ENCODE data around the gene BMP7.
"Not testable (repeated sequence)": the region's sequence is repeated elsewhere in the genome, so short reads cannot be mapped to it uniquely, and the experiment has no call there.

BMP7 gene

DNA sequence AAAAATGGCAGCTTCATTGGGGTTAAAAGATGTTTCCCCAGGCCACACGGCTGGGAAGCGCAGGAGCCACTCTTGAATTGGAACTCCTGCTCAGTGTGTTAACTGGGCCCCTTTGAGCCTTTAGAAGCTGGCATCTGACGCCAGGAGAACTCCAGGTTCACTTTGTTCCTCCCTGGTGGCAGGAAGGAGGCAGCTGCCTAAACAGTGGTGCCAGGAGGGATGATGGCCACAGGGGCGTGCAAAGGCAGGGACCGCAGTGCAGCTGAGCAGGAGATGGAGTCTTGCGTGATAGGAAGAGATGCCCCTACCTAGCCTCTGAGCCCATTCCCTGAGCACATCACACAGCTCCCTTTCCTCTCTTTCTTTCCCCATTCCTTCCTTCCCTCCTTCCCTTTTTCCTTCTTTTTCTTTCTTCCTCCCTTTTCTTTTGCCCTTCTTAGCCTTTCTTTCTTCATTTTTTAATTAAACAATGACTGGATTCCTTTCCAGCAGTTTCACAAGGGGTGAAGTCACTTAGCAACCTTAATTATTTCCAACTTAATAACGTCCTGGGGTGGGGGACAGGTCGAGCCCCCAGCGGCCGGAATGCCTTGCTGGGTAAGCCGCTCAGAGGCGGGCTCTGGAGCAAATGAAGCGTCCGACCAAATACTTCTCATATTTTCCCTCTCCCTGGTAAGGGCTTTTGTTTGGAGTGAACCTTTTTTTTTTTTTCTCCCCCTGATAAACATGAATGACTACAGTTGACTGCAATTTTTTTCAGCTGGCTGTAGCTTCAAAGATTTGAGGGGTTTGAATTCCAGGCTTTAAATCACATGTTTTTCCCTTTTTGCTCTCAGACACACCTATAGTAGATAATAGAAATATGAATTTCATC lies 20.8 kb upstream of the BMP7 start:
- no peak for DNase-seq

DNA sequence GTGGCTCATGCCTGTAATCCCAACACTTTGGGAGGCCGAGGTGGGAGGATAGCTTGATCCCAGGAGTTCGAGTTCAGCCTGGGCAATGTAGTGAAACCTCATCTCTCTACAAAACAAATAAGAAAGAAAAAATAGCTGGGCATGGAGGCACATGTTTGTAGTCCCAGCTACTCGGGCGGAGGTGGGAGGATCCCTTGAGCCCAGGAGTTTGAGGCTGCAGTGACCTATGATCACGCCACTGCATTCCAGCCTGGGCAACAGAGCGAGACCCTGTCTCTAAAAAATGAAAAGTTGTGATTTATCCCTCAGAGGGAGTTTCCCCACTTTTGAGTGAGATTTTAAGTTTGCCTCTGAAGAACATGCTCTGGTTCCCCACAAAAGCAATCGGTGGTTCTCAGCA lies 17.4 kb upstream of the BMP7 start:
- DNase-seq, result no peak

DNA sequence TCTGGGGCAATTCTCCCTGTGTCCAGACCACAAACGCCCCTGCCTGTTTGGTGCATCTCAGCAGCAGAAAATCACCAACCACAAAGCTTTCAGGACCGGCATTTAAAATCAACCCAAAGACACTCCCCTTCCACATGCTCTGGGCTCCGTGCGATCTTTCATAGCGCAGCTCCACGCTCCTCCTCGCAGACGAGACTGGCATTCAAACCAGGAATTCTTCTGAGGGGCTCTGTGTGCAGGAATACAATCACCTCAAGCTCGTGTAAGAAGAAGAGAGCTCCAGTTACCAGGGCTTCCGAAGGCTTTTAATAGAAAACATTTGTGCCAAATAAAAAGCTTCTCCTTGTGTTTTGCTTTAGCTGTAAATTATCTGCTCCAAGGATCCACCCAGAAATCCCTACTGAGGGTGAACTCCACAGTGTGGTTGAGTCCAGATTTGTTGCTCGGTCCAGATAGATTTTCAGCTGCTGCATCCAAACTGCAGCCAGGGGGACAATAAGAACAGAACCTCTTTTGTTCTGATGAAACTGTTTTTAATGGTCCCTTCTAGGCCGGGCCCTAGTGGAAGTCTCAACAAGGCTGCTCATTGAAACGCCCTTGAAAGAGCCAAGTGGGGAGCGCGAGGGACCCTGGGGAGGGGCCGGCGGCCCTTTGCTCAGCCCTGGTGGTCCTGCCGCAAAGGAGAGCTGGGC lies 16.4 kb upstream of the BMP7 start:
- DNase-seq, result no peak

DNA sequence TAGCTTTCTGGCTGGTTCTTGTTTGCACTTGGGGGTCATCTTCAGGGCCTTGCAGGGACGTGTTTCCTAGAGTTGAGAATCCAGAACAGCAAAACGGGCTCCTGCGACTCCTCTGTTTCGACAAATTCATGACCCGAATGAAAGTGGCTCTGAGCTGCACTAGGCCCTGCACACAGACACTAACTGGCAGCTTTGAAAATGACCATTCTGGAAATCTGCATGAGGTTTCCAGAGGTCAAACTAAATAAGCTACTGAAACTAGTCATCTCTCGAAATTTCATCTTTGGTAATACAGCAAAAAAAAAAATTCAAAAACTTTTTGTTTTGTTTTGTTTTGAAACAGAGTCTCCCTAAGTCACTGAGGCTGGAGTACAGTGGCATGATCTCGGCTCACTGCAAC lies 15.5 kb upstream of the BMP7 start:
- DNase-seq, result no peak

DNA sequence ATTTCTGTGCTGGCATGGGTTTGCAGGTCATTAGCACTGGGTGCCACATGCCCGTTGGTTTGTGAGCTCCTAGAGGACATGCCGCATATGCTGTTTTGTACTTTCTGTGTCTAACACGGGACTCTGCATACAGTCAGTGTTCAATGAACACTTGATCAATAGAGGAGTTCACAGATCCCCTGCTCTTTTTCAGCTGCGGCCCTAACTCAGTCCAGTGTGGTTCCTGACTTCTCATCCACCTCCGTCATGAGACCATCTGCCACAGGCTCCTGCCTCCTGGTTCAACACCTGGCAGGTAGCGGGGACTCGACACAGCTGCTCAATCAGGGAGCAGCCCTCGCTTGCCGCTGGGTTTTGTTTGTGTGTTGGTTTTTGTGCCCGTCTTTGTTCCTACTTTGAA lies 13.8 kb upstream of the BMP7 start:
- DNase-seq, result no peak

DNA sequence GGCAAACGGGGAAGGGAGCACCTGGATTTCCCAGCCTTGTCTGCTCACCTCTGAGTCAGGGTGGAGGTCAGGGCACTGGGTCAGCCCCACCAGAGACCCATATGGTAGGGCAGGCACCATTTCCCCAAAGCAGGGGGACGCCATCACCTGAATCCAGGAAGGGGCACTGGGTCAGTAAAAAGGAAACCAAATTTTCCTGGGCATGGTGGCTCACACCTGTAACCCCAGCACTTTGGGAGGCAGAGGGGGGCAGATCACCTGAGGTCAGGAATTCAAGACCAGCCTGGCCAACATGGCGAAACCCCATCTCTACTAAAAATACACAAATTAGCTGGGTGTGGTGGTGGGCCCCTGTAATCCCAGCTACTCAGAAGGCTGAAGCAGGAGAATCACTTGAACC lies 13.1 kb upstream of the BMP7 start:
- not testable (repeated sequence) for DNase-seq

DNA sequence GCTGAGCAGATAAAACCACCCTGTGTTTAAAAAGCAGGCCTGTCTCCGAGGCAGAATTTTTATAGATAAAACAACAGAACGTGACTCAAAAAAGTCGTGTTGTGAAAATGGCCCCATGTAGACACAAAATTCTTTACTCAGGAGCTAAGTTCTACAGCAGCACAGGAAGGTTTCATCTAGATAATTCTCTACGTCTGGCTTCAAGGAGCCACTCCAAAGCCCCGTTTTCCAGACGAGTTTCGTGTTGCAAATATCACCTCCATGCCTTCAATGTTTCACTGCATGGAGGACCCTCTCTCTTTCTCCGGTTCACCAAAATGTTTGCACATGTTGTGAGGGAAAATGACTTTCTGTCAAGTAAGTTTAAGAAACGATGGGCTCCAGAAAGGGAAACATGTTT lies 12.0 kb upstream of the BMP7 start:
- DNase-seq, result no peak

DNA sequence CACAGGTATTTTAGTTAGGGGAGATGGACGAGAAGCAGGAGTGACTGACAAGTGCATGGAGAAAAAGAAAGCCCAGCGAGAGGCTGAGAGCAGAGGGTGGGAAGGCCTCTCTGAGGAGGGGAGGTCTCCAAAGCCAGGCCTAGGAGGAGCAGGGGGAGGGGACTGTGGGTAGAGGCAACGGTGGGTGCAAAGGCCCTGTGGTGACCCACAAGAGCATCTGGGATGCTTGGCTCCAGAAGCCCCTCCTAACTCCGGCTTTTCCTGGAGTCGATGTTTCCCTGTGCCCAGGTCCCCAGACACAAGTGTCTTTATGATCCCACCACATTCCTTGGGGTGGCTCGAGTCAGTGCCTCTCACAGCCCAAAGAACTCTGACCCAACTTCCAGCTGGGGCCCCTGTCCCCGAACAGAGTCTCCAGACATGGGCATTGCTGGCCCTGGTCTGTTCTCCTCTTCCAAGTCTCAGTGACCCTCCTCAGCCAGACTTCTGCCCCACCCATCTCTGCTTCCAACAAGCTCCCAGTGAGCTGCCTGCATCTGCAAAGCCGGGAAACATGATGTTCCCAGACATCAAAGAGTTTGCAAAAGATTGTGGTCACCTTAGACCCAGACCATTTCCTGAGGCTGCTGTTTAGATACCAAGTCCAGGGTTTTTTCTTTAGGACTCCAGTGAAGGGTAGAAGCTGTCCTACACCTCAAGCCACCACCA lies 11.1 kb upstream of the BMP7 start:
- no peak for DNase-seq

DNA sequence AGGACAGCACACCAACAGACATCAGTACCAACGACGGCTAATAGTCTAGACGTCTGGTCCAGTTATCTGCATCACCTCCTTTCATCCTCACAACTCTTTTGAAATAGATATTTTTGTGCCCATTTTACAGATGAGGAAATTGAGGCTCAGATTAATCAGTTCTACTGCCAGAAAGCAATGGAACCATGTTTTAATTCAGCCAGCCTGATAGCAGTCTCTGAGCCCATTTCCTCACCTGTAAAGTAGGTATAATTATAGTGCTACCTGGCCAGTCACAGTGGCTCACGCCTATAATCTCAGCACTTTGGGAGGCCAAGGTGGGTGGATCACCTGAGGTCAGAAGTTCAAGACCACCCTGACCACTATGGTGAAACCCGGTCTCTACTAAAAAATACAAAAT lies 9.8 kb upstream of the BMP7 start:
- DNase-seq, result no peak

DNA sequence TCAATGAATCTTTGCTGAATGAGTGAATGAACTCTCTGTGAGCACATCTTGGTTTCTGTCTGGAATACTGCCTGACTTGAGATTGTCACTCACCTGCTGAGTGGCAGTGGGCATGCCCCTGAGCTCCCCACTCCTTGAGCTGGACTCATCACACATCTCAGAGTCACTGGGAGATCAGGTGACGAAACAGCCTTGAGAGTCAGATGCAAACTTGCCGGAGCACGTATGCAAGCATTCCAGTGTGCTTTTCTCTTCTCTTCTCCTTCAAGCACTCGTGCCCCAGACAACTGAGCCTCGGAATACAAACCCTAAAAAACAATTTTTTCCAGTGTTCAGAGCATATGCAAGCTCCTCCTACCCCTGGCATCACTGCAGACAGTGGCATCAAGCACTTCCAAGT lies 9.4 kb upstream of the BMP7 start:
- DNase-seq, result no peak

DNA sequence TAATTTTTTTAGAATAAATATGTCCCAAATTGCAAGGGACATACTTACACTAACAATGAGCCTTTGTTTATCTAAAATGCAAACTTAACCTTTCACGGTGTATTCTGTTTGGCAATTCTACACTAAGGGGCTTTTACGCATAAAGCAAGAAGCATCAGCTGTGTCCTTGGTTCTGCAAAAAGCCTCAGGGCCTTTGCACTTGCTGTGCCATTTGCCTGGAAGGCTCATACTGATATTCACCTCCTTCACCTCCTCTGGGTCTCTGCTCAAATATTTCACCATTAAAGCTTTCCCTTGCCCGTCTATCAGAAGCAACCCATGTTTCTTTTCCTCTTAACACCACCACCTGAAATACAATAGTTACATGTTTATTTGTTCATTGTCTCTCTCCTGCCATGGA lies 8.9 kb upstream of the BMP7 start:
- DNase-seq, result no peak

DNA sequence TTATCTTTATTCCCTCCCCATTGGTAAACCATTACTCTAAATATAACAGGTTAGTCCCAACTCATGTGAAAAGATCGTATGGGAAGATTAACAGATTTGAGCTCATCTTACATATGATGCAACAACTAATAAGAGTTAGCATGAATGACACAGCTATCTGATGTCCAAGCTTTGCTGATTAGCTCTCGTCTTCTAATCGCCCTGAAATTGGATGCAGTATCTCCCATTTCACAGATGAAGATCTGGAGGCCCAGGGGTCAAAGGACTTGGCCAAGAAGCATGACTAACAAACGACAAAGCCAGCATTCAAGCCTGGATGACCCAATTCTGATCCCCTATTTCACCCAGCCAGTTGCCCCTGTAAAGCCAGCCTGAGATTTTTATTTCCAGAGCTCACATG lies 8.4 kb upstream of the BMP7 start:
- no peak for DNase-seq

DNA sequence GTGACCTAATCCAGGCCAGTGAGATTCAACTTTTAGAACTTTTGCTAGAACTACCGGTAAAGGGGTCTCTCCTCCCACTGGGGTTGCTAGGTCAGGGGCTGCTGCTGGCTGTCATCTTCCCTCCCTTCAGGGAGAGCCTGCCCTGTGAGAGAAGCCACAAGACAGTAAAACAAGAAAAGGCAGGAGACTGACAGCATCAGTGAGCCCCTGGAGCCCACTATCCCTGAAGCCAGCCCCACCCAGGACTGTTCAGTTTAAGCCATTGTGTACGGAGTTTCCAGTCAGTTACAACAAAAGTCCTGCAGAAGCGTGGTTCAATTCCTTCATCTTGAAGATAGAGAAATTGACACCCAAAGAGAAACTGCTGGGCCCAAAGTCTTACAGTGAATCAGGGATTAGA lies 7.9 kb upstream of the BMP7 start:
- no peak for DNase-seq

DNA sequence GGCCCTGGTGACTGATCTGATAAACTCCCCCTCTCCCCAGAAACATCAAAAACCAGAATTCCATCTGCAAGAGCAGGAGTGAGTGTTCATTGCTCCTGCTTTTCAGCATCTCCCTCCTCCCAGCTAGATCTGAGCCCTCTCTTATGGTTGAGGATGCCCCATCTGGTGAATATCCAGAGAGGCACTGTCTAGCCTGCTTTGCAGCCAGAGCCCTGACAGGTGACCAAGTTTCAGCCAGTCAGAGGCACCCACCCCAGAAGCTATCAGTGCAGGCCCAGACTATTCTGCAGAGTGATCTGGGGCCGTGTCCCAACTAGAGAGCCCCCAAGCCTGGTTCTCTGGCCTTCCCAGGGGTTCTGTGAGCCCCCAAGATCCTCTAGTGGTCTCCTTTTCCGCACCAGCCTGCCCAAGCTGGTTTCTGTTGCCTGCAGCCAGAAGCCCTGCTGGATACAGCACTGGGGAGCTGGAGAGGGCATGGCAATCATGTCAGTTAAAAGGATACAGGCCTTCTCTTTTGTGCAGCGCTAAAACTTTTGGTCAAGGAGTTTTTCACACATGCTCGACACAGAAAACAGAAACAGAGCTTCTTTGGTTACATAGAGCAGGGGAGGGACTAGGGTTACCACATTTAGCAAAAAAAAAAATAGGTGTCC lies 6.6 kb upstream of the BMP7 start:
- DNase-seq, result no peak

DNA sequence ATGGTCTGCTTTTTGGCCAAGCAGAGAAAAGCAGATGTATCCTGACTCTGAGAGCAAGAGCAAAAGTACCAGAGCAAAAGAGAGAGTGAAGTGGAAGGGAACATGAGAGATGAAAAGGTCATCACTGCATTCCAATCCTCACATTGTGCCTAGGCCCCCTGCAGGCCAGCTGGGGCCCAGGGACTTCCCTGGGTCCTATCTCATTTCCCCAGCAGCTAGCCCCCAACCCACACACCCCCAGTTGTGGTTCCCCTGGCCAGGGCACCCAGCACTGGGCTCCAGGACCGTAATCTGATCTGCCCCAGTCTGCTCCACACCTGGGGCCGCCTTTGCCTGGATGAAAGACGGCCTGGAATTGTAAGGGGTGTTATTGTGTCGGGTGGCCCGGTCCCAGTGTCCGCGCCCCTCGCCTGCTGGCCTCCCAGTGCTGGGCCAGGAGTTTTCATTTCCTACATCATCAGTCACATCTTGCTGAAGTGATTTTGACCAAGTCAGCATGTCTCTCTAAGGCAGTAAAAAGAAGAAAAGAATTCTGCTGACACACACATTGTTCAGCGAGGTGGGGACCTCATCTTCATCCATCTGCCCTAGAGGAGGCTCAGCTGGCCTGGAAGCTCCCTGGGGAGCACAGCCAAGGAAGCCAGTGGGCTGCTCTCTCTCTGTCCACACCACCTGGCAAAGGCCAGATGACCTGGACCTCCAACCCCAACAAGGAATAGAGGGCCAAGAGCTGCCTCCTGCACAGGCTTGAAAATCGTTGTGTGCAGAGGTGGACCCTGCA lies 4.0 kb upstream of the BMP7 start:
- no peak for DNase-seq

DNA sequence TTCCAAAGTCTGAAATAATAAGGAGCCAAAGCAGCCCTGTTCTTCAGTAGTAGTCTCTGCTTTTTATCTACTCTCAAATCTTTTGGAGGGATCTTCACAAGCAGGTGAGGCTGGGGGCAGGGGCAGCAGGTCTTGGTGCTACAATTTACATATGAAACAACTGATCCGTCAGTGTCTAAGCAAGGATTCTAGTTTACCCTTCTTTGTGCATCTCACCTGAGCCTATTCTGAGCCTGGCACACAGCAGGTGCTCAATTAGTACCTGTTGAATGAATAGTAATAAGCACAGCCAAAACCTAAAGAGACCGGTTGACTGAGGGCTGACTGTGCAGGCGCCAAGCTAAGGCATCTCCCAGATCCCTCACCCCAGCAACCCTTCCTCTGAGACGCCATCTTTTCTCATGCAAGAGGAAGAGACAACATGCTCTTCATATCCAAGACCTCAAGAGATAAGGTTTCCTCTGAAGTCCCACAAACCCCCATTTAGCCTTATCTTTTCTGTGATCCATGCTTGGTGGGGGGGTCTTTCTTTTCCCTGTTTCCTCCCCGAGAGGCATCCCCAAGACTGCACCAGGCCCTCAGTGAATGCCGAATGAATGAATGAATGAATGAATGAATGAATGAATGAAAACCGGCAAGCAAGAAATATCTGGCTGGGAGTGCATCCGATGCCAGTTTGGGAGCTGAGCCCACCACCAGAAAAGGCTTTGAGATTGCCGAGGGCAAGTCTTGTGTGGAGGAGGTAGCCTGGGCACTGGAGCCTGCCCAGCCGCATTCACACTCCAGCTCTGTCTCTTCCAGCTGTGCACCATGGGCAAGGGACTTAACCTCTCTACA lies 2.9 kb upstream of the BMP7 start:
- DNase-seq, result no peak

DNA sequence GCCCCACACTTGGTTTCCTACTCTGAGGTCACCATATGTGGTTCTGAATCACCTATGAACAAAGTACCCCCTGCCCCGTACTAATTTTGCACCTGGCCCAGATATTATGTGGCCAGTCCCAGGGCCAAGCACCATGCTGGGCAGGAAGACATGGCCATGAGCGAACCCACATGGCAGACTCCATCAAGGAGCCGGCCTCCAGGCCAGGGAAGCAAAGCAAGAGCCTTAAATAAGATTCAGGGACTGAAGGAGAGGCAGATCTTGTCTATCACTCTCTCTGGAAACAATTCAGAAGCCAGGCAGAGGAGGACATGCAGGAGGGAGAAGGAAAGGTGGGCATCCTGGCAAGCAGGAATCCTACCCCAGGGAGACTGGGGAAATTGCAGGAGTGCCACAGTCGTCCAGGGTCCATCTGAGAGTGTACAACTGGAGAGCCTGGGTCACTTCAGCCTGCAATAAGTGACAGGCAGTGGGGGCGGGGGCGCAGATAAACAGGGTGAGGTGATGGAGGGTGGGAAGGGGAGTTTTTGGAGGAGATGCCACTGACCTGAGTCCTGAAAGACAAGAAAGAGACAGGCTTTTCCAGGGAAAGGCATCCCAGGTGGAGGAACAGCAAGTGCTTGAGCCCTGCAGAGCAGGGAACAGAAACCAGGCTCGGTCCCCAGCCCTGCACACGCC lies 2.1 kb upstream of the BMP7 start:
- DNase-seq, result no peak

DNA sequence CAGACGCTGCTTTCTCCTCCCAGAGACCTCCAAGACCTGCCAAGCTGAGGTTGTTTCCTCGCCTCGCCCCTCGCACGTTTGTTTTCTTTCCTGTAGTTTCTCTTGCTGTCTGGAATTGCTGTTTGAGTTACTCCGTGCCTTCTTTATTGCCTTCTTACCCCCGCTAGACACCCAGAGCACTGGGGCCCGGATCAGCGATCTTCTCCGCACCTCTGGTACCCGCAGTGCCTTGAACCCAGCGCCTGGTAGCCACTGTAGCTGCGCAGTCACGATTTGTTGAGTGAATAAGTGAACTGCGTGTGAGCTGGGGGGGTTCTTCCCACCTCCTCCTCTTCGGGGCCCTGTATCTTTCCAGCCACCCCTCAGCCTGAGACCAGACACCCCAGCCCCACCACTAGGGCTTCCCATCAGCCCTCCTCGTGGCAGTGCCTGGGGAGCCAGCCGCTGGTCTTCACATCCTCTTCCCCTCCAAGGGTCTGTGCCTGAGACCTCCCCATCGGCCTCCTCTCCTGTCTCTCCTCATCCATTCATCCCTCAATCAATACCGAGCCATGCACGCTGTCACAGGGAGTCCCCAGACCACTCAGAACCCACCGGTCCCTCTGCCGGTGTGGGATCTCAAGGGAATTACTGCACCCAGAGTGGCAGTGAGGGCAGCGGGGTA lies 849 bp upstream of the BMP7 start:
- DNase-seq, result no peak

DNA sequence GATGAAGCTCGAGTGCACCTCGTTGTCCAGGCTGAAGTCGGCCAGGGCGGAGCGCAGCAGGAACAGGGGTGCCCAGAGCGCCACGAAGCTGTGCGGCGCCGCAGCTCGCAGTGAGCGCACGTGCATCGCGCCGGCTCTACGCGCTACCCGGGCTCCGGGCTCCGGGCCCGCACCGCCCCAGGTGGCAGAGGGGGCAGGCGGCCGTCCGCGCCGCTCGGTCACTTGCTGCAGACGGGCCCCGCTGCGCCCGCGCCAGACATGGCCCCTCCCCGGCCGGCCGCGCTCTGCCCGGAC lies 497 bp downstream of the BMP7 start:
- no peak for DNase-seq

DNA sequence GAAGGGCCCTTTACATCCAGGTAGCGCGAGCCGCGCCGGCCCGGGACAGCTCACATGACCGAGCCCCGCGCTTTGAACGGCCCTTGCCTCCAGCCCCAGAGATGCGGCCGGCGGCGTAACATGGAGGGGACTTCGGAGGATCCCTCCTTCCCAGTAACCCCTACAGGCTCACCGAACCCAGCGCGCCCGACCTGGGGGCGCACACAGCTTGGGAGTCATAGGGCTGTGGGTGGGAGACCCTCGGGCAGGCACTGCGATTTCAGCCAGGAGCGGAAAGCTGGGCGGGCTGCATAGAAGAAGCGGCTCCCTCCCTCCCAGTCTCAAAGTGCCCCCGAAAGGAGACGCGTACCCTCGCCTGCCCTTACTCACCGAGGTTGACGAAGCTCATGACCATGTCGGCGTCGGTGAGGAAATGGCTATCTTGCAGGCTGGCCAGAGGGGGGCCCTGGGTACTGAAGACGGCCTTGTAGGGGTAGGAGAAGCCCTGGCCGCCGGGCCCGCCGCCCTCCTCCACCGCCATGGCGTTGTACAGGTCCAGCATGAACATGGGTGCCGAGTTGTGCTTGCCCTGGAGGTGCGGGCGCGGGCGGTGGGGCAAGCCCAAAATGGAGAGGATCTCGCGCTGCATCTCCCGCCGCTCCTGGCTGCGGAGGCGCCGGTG lies 975 bp downstream of the BMP7 start:
- DNase-seq, result no peak
